GM23338 (cell line): ENCODE results near the gene KCNQ5. TPM values are rescaled to one million over a fixed set of nuclear protein-coding genes. Genes with fewer than 3 reads are reported as not detected.

Experiments
- ATAC-seq: fragments of 200-7000 bp; cut with Tn5 transposase; 3 replicates; pipeline ENCODE4 v1.9.1; 2020
- DNase-seq: peaks from one replicate; pipeline ENCODE4 v3.0.0-alpha.2; 2015; ENCODE audit warnings: low spot score
- H2AFZ ChIP-seq: fragments of 200-600 bp; sonication (generic); 2 replicates; pipeline ENCODE4 v1.8.0; 2016; ENCODE audit warnings: antibody characterized with exemption, mild to moderate bottlenecking, moderate library complexity
- H3F3A ChIP-seq: fragments of 200-600 bp; sonication (generic); replicated peaks from 2 replicates; pipeline ENCODE4 v1.8.0; 2017; ENCODE audit warnings: antibody characterized with exemption, mixed run types, low read depth
- H3K27ac ChIP-seq: fragments of 200-600 bp; sonication (generic); 2 replicates; pipeline ENCODE4 v1.6.1; 2016; ENCODE audit warnings: low read depth
- H3K27me3 ChIP-seq: fragments of 200-600 bp; sonication (generic); 2 replicates; pipeline ENCODE4 v1.8.0; 2016; ENCODE audit warnings: mild to moderate bottlenecking, mixed run types, moderate library complexity; ENCODE audit not compliant: insufficient read depth
- H3K36me3 ChIP-seq: fragments of 200-600 bp; sonication (generic); 2 replicates; pipeline ENCODE4 v1.8.0; 2016; ENCODE audit warnings: mild to moderate bottlenecking; ENCODE audit not compliant: insufficient read depth
- H3K4me1 ChIP-seq: fragments of 200-600 bp; sonication (generic); 2 replicates; pipeline ENCODE4 v1.8.0; 2016; ENCODE audit warnings: mild to moderate bottlenecking, moderate library complexity; ENCODE audit not compliant: insufficient read depth
- H3K4me2 ChIP-seq: fragments of 200-600 bp; sonication (generic); 2 replicates; pipeline ENCODE4 v1.7.1; 2017; ENCODE audit warnings: mixed run types
- H3K4me3 ChIP-seq: fragments of 200-600 bp; sonication (generic); 2 replicates; pipeline ENCODE4 v1.6.1; 2016; ENCODE audit warnings: mixed run types
- H3K79me2 ChIP-seq: fragments of 200-600 bp; sonication (generic); replicated peaks from 2 replicates; pipeline ENCODE4 v1.8.0; 2017; ENCODE audit warnings: mild to moderate bottlenecking; ENCODE audit not compliant: insufficient read depth
- H3K9me2 ChIP-seq: fragments of 200-600 bp; sonication (generic); 2 replicates; pipeline ENCODE4 v1.8.0; 2017; ENCODE audit not compliant: insufficient read depth
- H4K20me1 ChIP-seq: fragments of 200-600 bp; sonication (generic); replicated peaks from 2 replicates; pipeline ENCODE4 v1.8.0; 2017; ENCODE audit warnings: mild to moderate bottlenecking; ENCODE audit not compliant: insufficient read depth
- H3K27ac Mint-ChIP-seq: 2 replicates; pipeline ENCODE4 v1.8.0; 2020; ENCODE audit warnings: inconsistent platforms, mild to moderate bottlenecking, moderate library complexity, mixed read lengths
- H3K27me3 Mint-ChIP-seq: 3 replicates; pipeline ENCODE4 v1.8.0; 2022; ENCODE audit warnings: low read depth, mild to moderate bottlenecking, moderate library complexity, mixed read lengths, inconsistent platforms; ENCODE audit not compliant: insufficient read depth, poor library complexity
- H3K36me3 Mint-ChIP-seq: 3 replicates; pipeline ENCODE4 v1.8.0; 2021; ENCODE audit warnings: low read depth, mild to moderate bottlenecking, inconsistent platforms, moderate library complexity, mixed read lengths
- H3K4me1 Mint-ChIP-seq: 3 replicates; pipeline ENCODE4 v1.8.0; 2020; ENCODE audit warnings: mild to moderate bottlenecking, inconsistent platforms, mixed read lengths
- H3K4me3 Mint-ChIP-seq: 3 replicates; pipeline ENCODE4 v1.8.0; 2021; ENCODE audit warnings: moderate library complexity, mild to moderate bottlenecking, inconsistent platforms, mixed read lengths
- H3K9me3 Mint-ChIP-seq: 3 replicates; pipeline ENCODE4 v1.8.0; 2020; ENCODE audit warnings: moderate library complexity, mild to moderate bottlenecking, inconsistent platforms, mixed read lengths
- CREB1 ChIP-seq: fragments of 250-450 bp; sonication (Bioruptor Pico); IDR thresholded peaks from 2 replicates; pipeline ENCODE4 v1.5.0; 2020; ENCODE audit warnings: low read depth, mild to moderate bottlenecking, moderate library complexity
- EZH2 ChIP-seq: fragments of 200-600 bp; sonication (generic); IDR thresholded peaks from one replicate; pipeline ENCODE4 v1.8.0; 2017; ENCODE audit warnings: antibody characterized with exemption, mild to moderate bottlenecking, low read depth; ENCODE audit not compliant: unreplicated experiment
- EZH2phosphoT487 ChIP-seq: fragments of 200-600 bp; sonication (generic); IDR thresholded peaks from one replicate; pipeline ENCODE4 v1.8.1; 2018; ENCODE audit warnings: antibody characterized with exemption; ENCODE audit not compliant: unreplicated experiment
- NANOG ChIP-seq: IDR thresholded peaks from 2 replicates; pipeline ENCODE4 v1.6.1; 2016; ENCODE audit warnings: antibody characterized with exemption, borderline replicate concordance
- POLR2AphosphoS5 ChIP-seq: IDR thresholded peaks from 2 replicates; pipeline ENCODE4 v1.6.1; 2016; ENCODE audit warnings: antibody characterized with exemption, low read depth
- STAT1 ChIP-seq: IDR thresholded peaks from one replicate; pipeline ENCODE4 v1.6.1; 2016; ENCODE audit warnings: antibody characterized with exemption; ENCODE audit not compliant: unreplicated experiment
- ZNF114 ChIP-seq: fragments of 250-450 bp; sonication (Bioruptor Pico); IDR thresholded peaks from 2 replicates; pipeline ENCODE4 v1.5.0; 2020; ENCODE audit warnings: mild to moderate bottlenecking, moderate library complexity
- ZNF331 ChIP-seq: fragments of 250-450 bp; sonication (Bioruptor Pico); IDR thresholded peaks from 2 replicates; pipeline ENCODE4 v1.5.0; 2020; ENCODE audit warnings: low read depth, mild to moderate bottlenecking, moderate library complexity
- polyA plus RNA-seq: library from polyadenylated mRNA; unstranded; fragments of >200 nt; fragmentation: Nextera tagmentation; extraction: Ambion mirVana; gene quantifications from 2 replicates; pipeline ENCODE4 v1.2.1, GENCODE V29; 2016
- total RNA-seq: library from RNA; depleted of rRNA; stranded (reverse); fragments of >200 nt; shearing (Covaris generic); gene quantifications from 2 replicates; pipeline ENCODE4 v1.2.3, GENCODE V29; 2014
- TF ChIP-seq, protein P1 (sequence below): IDR thresholded peaks from one replicate; pipeline ENCODE4 v1.6.1; 2018; ENCODE audit warnings: antibody characterized with exemption; ENCODE audit not compliant: unreplicated experiment

The KCNQ5 gene
- total and polyA plus RNA-seq, 2 experiments from 2014 or later, result 0.68 to 0.87 TPM

DNA sequence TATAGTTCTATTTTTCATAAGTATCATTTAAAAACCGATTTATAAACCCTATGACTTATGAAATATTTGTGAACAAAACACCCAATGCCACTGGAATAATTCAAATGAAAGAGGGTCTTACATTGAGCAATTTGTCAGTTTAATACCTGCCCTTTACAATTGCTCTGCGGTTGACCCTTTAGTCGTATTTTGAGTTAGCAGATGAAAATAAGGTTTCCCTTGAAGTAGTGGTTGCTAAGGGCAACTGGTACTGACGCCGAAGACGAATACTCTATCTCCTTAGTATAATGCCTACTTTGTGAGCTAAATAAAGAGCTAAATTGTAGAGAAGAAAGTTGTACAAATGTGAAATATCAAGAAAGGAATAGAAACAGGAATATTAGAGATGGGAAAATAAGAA is 69.4 kb downstream of the KCNQ5 start (continued):
- TF ChIP-seq, protein P1, sequence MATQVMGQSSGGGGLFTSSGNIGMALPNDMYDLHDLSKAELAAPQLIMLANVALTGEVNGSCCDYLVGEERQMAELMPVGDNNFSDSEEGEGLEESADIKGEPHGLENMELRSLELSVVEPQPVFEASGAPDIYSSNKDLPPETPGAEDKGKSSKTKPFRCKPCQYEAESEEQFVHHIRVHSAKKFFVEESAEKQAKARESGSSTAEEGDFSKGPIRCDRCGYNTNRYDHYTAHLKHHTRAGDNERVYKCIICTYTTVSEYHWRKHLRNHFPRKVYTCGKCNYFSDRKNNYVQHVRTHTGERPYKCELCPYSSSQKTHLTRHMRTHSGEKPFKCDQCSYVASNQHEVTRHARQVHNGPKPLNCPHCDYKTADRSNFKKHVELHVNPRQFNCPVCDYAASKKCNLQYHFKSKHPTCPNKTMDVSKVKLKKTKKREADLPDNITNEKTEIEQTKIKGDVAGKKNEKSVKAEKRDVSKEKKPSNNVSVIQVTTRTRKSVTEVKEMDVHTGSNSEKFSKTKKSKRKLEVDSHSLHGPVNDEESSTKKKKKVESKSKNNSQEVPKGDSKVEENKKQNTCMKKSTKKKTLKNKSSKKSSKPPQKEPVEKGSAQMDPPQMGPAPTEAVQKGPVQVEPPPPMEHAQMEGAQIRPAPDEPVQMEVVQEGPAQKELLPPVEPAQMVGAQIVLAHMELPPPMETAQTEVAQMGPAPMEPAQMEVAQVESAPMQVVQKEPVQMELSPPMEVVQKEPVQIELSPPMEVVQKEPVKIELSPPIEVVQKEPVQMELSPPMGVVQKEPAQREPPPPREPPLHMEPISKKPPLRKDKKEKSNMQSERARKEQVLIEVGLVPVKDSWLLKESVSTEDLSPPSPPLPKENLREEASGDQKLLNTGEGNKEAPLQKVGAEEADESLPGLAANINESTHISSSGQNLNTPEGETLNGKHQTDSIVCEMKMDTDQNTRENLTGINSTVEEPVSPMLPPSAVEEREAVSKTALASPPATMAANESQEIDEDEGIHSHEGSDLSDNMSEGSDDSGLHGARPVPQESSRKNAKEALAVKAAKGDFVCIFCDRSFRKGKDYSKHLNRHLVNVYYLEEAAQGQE, result no peak
- TF ChIP-seq CREB1 (CRISPR knock-in tag), result no peak
- TF ChIP-seq NANOG, result no peak
- no peak for TF ChIP-seq ZNF331 (CRISPR knock-in tag)
- TF ChIP-seq STAT1, result no peak
- TF ChIP-seq POLR2AphosphoS5, result no peak

DNA sequence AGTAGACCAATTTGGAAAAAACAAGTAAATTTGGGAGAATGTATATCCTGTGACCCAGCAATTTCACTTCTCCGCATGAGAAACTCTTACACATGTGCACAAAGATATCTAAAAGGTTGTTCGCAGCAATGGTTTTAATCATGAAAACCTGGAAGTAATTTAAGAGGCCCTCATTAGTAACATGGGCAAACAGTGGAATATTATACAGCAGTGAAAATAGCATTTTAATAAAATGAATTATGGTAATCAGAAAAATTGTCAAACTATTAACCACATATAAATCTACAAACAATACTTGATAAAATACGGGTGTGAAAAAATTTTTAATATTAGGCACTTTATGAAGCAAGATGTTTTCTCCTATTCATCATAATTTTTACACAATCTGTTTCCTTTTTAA is 74.2 kb downstream of the KCNQ5 start:
- no peak overlapping the region for H3K4me2 ChIP-seq
- H3K36me3 ChIP-seq, result no peaks in the 10 kb centered on the region
- no peaks in the 10 kb centered on the region for H3K36me3 Mint-ChIP-seq
- H3K4me1 Mint-ChIP-seq, result no peaks in the 10 kb centered on the region
- no peak overlapping the region for H3K27ac ChIP-seq
- ATAC-seq (no peak), DNase-seq (no peak)
- H3K4me3 Mint-ChIP-seq, result no peak overlapping the region
- no peak overlapping the region for H2AFZ ChIP-seq
- no peaks in the 10 kb centered on the region for H3F3A ChIP-seq
- H3K4me3 ChIP-seq, result no peak overlapping the region
- no peaks in the 10 kb centered on the region for H3K79me2 ChIP-seq
- H4K20me1 ChIP-seq, result no peaks in the 10 kb centered on the region
- TF ChIP-seq, protein P1, result no peak
- TF ChIP-seq ZNF114 (no peak), POLR2AphosphoS5 (no peak), EZH2phosphoT487 (no peak), EZH2 (no peak)
- no peaks in the 10 kb centered on the region for H3K9me2 ChIP-seq
- H3K27me3 Mint-ChIP-seq, result no peaks in the 10 kb centered on the region
- no peaks in the 10 kb centered on the region for H3K9me3 Mint-ChIP-seq
- H3K4me1 ChIP-seq, result no peaks in the 10 kb centered on the region
- H3K27me3 ChIP-seq, result no peaks in the 10 kb centered on the region
- H3K27ac Mint-ChIP-seq, result no peak overlapping the region
